SU-DHL-6 (cell line): Measurements from ENCODE around the gene CISD3.

Experiments
- CTCF ChIP-seq: fragments of 200-600 bp; sonication (generic); IDR thresholded peaks from one replicate; pipeline ENCODE4 v1.5.1; 2017; ENCODE audit warnings: antibody characterized with exemption, mild to moderate bottlenecking, low read length, moderate library complexity; ENCODE audit not compliant: insufficient read depth, poor library complexity, severe bottlenecking
- EZH2phosphoT487 ChIP-seq: fragments of 200-600 bp; sonication (generic), shearing (Covaris generic); conservative IDR thresholded peaks from 2 replicates; pipeline ENCODE4 v1.6.1; 2018; ENCODE audit warnings: mild to moderate bottlenecking, antibody characterized with exemption, low read length, moderate library complexity, mixed read lengths

DNA sequence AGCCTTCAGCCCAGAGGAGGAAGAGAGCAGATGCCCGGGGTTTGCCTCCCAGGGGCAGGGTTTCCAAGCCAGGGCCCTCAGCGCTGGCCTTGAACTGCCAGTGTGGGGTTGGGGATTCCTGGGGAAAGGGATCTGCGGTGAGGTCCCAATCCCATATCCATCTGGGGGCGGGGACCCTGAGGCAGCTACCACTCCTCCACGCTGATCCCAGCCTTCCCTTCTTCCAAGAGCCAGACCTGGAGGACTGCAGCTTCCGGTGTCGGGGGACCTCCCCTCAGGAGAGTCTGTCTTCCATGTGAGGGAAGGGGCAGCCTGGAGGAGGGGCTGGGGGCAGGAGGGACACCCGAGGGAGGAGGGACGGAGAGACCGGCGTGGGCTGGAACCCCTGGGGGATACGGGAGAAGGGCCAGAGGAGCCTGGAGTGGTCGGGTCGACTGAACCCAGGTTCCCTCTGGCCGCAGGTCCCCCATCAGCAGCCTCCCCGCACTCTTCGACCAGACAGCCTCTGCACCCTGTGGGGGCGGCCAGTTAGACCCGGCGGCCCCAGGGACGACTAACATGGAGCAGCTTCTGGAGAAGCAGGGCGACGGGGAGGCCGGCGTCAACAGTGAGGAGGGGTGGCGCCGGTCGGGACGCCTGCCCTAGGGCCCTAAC, 10.7 kb upstream of the CISD3 start:
- no peak for TF ChIP-seq CTCF
- no peak for TF ChIP-seq EZH2phosphoT487
